ENCODE results near the gene FBXL16.

The FBXL16 gene

GRCh38 chr16:660459-661183 lies 45.0 kb downstream of the FBXL16 start:
- ATAC-seq (ENCODE audit: insufficient read depth, low read depth) (peak; percentile 18; the same call in 2 of the 3 replicates), DNase-seq (no peak)
- Histone ChIP-seq H3K27ac (ENCODE audit: low read length) (no peak overlapping the region), H3K27me3 (ENCODE audit: insufficient read depth, low read length, poor library complexity) (no peaks in the 10 kb centered on the region), H3K9me3 (ENCODE audit: insufficient read depth, low read length, severe bottlenecking) (no peaks in the 10 kb centered on the region), H4K20me1 (ENCODE audit: insufficient read depth, low read length) (peaks cover 23% of the 10 kb centered on the region), H3K9ac (ENCODE audit: low read depth, low read length) (no peak overlapping the region), H3K4me2 (ENCODE audit: insufficient read depth, low read length) (no peak overlapping the region), H3K79me2 (ENCODE audit: insufficient read depth, low read length) (no peaks in the 10 kb centered on the region), H3K4me3 (ENCODE audit: low read depth in 1 of 2, low read length in 2 of 2) (no peak overlapping the region), H3K36me3 (ENCODE audit: insufficient read depth, low read length) (peaks cover 70% of the 10 kb centered on the region), H3K4me1 (ENCODE audit: insufficient read depth, low read length) (no peaks in the 10 kb centered on the region), H2AFZ (ENCODE audit: low read depth, low read length) (no peak overlapping the region)
- TF ChIP-seq CTCF (IDR thresholded peaks at IDR 0.05; ENCODE audit: borderline replicate concordance, extremely low read depth, low read length, poor library complexity, severe bottlenecking) (no peak), EZH2 (IDR thresholded peaks at IDR 0.05; ENCODE audit: borderline replicate concordance, low read depth, low read length, severe bottlenecking) (no peak)

GRCh38 chr16:660132-660458 lies 45.5 kb downstream of the FBXL16 start:
- Histone ChIP-seq H3K4me2 (ENCODE audit: insufficient read depth, low read length) (no peak overlapping the region), H3K4me3 (ENCODE audit: low read depth in 1 of 2, low read length in 2 of 2) (no peak overlapping the region), H3K9me3 (ENCODE audit: insufficient read depth, low read length, severe bottlenecking) (no peaks in the 10 kb centered on the region), H3K27ac (ENCODE audit: low read length) (no peak overlapping the region), H3K4me1 (ENCODE audit: insufficient read depth, low read length) (no peaks in the 10 kb centered on the region), H4K20me1 (ENCODE audit: insufficient read depth, low read length) (peaks cover 23% of the 10 kb centered on the region), H2AFZ (ENCODE audit: low read depth, low read length) (no peak overlapping the region), H3K9ac (ENCODE audit: low read depth, low read length) (no peak overlapping the region), H3K36me3 (ENCODE audit: insufficient read depth, low read length) (peaks cover 75% of the 10 kb centered on the region), H3K27me3 (ENCODE audit: insufficient read depth, low read length, poor library complexity) (no peaks in the 10 kb centered on the region), H3K79me2 (ENCODE audit: insufficient read depth, low read length) (no peaks in the 10 kb centered on the region)
- DNase-seq (no peak), ATAC-seq (ENCODE audit: insufficient read depth, low read depth) (no peak)
- TF ChIP-seq CTCF (IDR thresholded peaks at IDR 0.05; ENCODE audit: borderline replicate concordance, extremely low read depth, low read length, poor library complexity, severe bottlenecking) (no peak), EZH2 (IDR thresholded peaks at IDR 0.05; ENCODE audit: borderline replicate concordance, low read depth, low read length, severe bottlenecking) (no peak)

- H3K9ac ChIP-seq (ENCODE audit: low read depth, low read length), result no peak overlapping the region
- H3K4me1 ChIP-seq (ENCODE audit: insufficient read depth, low read length), result no peaks in the 10 kb centered on the region
- peaks cover 79% of the 10 kb centered on the region for H3K36me3 ChIP-seq (ENCODE audit: insufficient read depth, low read length)
Measured at GRCh38 chr16:659618-660017, 46.0 kb downstream of the FBXL16 start.

More at GRCh38 chr16:659618-660017, 46.0 kb downstream of the FBXL16 start:
- Histone ChIP-seq H3K4me2 (ENCODE audit: insufficient read depth, low read length) (no peak overlapping the region), H3K27me3 (ENCODE audit: insufficient read depth, low read length, poor library complexity) (no peaks in the 10 kb centered on the region), H3K79me2 (ENCODE audit: insufficient read depth, low read length) (no peaks in the 10 kb centered on the region), H3K9me3 (ENCODE audit: insufficient read depth, low read length, severe bottlenecking) (no peaks in the 10 kb centered on the region), H4K20me1 (ENCODE audit: insufficient read depth, low read length) (peaks cover 23% of the 10 kb centered on the region), H2AFZ (ENCODE audit: low read depth, low read length) (no peak overlapping the region), H3K27ac (ENCODE audit: low read length) (no peak overlapping the region), H3K4me3 (ENCODE audit: low read depth in 1 of 2, low read length in 2 of 2) (no peak overlapping the region)
- TF ChIP-seq EZH2 (IDR thresholded peaks at IDR 0.05; ENCODE audit: borderline replicate concordance, low read depth, low read length, severe bottlenecking) (no peak), CTCF (IDR thresholded peaks at IDR 0.05; ENCODE audit: borderline replicate concordance, extremely low read depth, low read length, poor library complexity, severe bottlenecking) (no peak)
- ATAC-seq (ENCODE audit: insufficient read depth, low read depth) (no peak), DNase-seq (no peak)
